ENCODE measurements around the gene WBP1L.

WBP1L gene

GRCh38 chr10:102779680-102780526, 36.2 kb downstream of the WBP1L start:
- no peak for DNase-seq (ENCODE audit: low read depth)

- no peak for DNase-seq (ENCODE audit: low read depth)
These were observed 36.7 kb downstream of the WBP1L start for GRCh38 chr10:102780527-102780808.

GRCh38 chr10:102781090-102781920, 37.6 kb downstream of the WBP1L start:
- no peak for DNase-seq (ENCODE audit: low read depth)

- DNase-seq (ENCODE audit: low read depth): no peak
These were observed 38.3 kb downstream of the WBP1L start for GRCh38 chr10:102781921-102782557.

GRCh38 chr10:102782673-102783551, 39.2 kb downstream of the WBP1L start:
- DNase-seq (ENCODE audit: low read depth): no peak

GRCh38 chr10:102783568-102783967, 39.8 kb downstream of the WBP1L start:
- DNase-seq (ENCODE audit: low read depth): no peak

GRCh38 chr10:102785818-102786217, 42.1 kb downstream of the WBP1L start:
- DNase-seq (ENCODE audit: low read depth): no peak

GRCh38 chr10:102791754-102792395, 48.1 kb downstream of the WBP1L start:
- no peak for DNase-seq (ENCODE audit: low read depth)

GRCh38 chr10:102795453-102796406, 52.0 kb downstream of the WBP1L start:
- no peak for DNase-seq (ENCODE audit: low read depth)

- DNase-seq (ENCODE audit: low read depth): no peak
These were observed 52.8 kb downstream of the WBP1L start for GRCh38 chr10:102796407-102797176.

GRCh38 chr10:102799691-102800471, 56.1 kb downstream of the WBP1L start:
- DNase-seq (ENCODE audit: low read depth): no peak

GRCh38 chr10:102800611-102801335, 57.0 kb downstream of the WBP1L start:
- no peak for DNase-seq (ENCODE audit: low read depth)

- no peak for DNase-seq (ENCODE audit: low read depth)
These were observed 57.7 kb downstream of the WBP1L start for GRCh38 chr10:102801496-102801895.

GRCh38 chr10:102801978-102802377, 58.2 kb downstream of the WBP1L start:
- no peak for DNase-seq (ENCODE audit: low read depth)

GRCh38 chr10:102802920-102803534, 59.3 kb downstream of the WBP1L start:
- DNase-seq (ENCODE audit: low read depth): no peak

GRCh38 chr10:102804382-102805055, 60.8 kb downstream of the WBP1L start:
- DNase-seq (ENCODE audit: low read depth): no peak

- no peak for DNase-seq (ENCODE audit: low read depth)
These were observed 64.6 kb downstream of the WBP1L start for GRCh38 chr10:102808380-102808779.
